WTC11 (cell line): Measurements from ENCODE around the gene KRT14. TPM values are rescaled to one million over a fixed set of nuclear protein-coding genes. Genes with fewer than 3 reads are reported as not detected.
"Not testable (repeated sequence)": the region's sequence is repeated elsewhere in the genome, so short reads cannot be mapped to it uniquely, and the experiment has no call there.

Experiments
- ATAC-seq: fragments of 200-7000 bp; cut with Tn5 transposase; 2 replicates; pipeline ENCODE4 v1.10.0; 2021; ENCODE audit warnings: mild to moderate bottlenecking, moderate library complexity
- CTCF ChIA-PET: fragments of 300-600 bp; sonication (Branson Sonifier 250); formaldehyde crosslinking; loops from one replicate; lab custom pipeline; 2021; ENCODE audit warnings: antibody characterized with exemption; lab: Charles Lee
- POLR2A ChIA-PET: fragments of 350-600 bp; sonication (Branson Sonifier 250); formaldehyde crosslinking; loops from one replicate; lab custom pipeline; 2021; ENCODE audit warnings: antibody characterized with exemption; lab: Charles Lee
- DNase-seq: peaks from one replicate; pipeline ENCODE4 v3.0.0; 2021; ENCODE audit warnings: low spot score
- H3K27ac Mint-ChIP-seq: 2 replicates; pipeline ENCODE4 v1.8.0; 2021; ENCODE audit warnings: mixed read lengths
- H3K27me3 Mint-ChIP-seq: 2 replicates; pipeline ENCODE4 v1.8.0; 2021; ENCODE audit warnings: low read depth, mild to moderate bottlenecking, moderate library complexity, mixed read lengths
- H3K36me3 Mint-ChIP-seq: 2 replicates; pipeline ENCODE4 v1.8.0; 2021; ENCODE audit warnings: mixed read lengths
- H3K4me1 Mint-ChIP-seq: 2 replicates; pipeline ENCODE4 v1.8.0; 2022; ENCODE audit warnings: mixed read lengths
- H3K4me3 Mint-ChIP-seq: 2 replicates; pipeline ENCODE4 v1.8.0; 2021; ENCODE audit warnings: mild to moderate bottlenecking, moderate library complexity, mixed read lengths
- H3K9me3 Mint-ChIP-seq: 2 replicates; pipeline ENCODE4 v1.8.0; 2021; ENCODE audit warnings: mixed read lengths
- AFF4 ChIP-seq: sonication (generic); formaldehyde crosslinking; IDR thresholded peaks from 2 replicates; pipeline ENCODE4 v1.8.1; 2023; ENCODE audit warnings: mild to moderate bottlenecking, missing genetic modification reagents, borderline replicate concordance
- ATF2 ChIP-seq: sonication (generic); formaldehyde crosslinking; IDR thresholded peaks from 2 replicates; pipeline ENCODE4 v1.8.1; 2022; ENCODE audit warnings: low read depth, missing genetic modification reagents, borderline replicate concordance
- ATF3 ChIP-seq: sonication (generic); formaldehyde crosslinking; conservative IDR thresholded peaks from 2 replicates; pipeline ENCODE4 v1.8.1; 2022; ENCODE audit warnings: mild to moderate bottlenecking, missing genetic modification reagents
- ESRRA ChIP-seq: sonication (generic); formaldehyde crosslinking; IDR thresholded peaks from 2 replicates; pipeline ENCODE4 v1.8.1; 2022; ENCODE audit warnings: mild to moderate bottlenecking, missing genetic modification reagents, borderline replicate concordance
- MLX ChIP-seq: sonication (generic); formaldehyde crosslinking; IDR thresholded peaks from 2 replicates; pipeline ENCODE4 v1.8.1; 2023; ENCODE audit warnings: mild to moderate bottlenecking, missing genetic modification reagents, moderate library complexity
- NR1H2 ChIP-seq: sonication (generic); formaldehyde crosslinking; IDR thresholded peaks from 2 replicates; pipeline ENCODE4 v1.9.0; 2021; ENCODE audit warnings: mild to moderate bottlenecking, moderate library complexity, missing genetic modification reagents
- NR2C2 ChIP-seq: sonication (generic); formaldehyde crosslinking; IDR thresholded peaks from 2 replicates; pipeline ENCODE4 v1.8.0; 2022; ENCODE audit warnings: mild to moderate bottlenecking, missing genetic modification reagents
- OVOL2 ChIP-seq: fragments of 250-450 bp; sonication (Bioruptor Pico); IDR thresholded peaks from 2 replicates; pipeline ENCODE4 v1.9.0; 2021; ENCODE audit warnings: mild to moderate bottlenecking, borderline replicate concordance
- SMAD4 ChIP-seq: sonication (generic); formaldehyde crosslinking; IDR thresholded peaks from 2 replicates; pipeline ENCODE4 v1.8.0; 2022; ENCODE audit warnings: mild to moderate bottlenecking, missing genetic modification reagents
- TEAD1 ChIP-seq: sonication (generic); formaldehyde crosslinking; IDR thresholded peaks from 2 replicates; pipeline ENCODE4 v1.8.0; 2022; ENCODE audit warnings: mild to moderate bottlenecking, missing genetic modification reagents
- ZNF232 ChIP-seq: sonication (generic); formaldehyde crosslinking; IDR thresholded peaks from 2 replicates; pipeline ENCODE4 v1.8.0; 2022; ENCODE audit warnings: mild to moderate bottlenecking, missing genetic modification reagents
- ZNF317 ChIP-seq: sonication (generic); formaldehyde crosslinking; IDR thresholded peaks from 2 replicates; pipeline ENCODE4 v1.8.1; 2023; ENCODE audit warnings: low read depth, mild to moderate bottlenecking, moderate library complexity, missing genetic modification reagents, borderline replicate concordance
- ZNF416 ChIP-seq: fragments of 250-450 bp; sonication (Bioruptor Pico); IDR thresholded peaks from 2 replicates; pipeline ENCODE4 v1.9.0; 2021; ENCODE audit warnings: mild to moderate bottlenecking, inconsistent platforms
- total RNA-seq: library from RNA; stranded (reverse); gene quantifications from 3 replicates; pipeline ENCODE4 v1.2.3, GENCODE V29; 2021

The KRT14 gene
- total RNA-seq, 1 experiment from 2014 or later, result not detected

GRCh38 chr17:41578971-41579370, 7.7 kb downstream of the KRT14 start (continued):
- TF ChIP-seq MLX (no peak), ATF2 (CRISPR knock-in tag) (no peak), AFF4 (CRISPR knock-in tag) (no peak), ZNF317 (CRISPR knock-in tag) (no peak)
- TF ChIP-seq, all 79 proteins: peak for 0

GRCh38 chr17:41578538-41578937, 8.2 kb downstream of the KRT14 start:
- Mint-ChIP-seq H3K27me3 (peaks cover 26% of the 10 kb centered on the region), H3K4me1 (peaks cover 11% of the 10 kb centered on the region), H3K4me3 (no peak overlapping the region), H3K27ac (no peak overlapping the region), H3K36me3 (no peaks in the 10 kb centered on the region), H3K9me3 (no peaks in the 10 kb centered on the region; the same call in 1 of the 2 replicates)
- ChIA-PET POLR2A (no interaction called here), CTCF (interaction anchor here (1.0 to 2.8 kb wide), 16 partner anchors 10 to 760 kb away, joined by 3 to 75 read pairs (median 10); no protein-coding TSS in a partner anchor)
- DNase-seq (no peak), ATAC-seq (no peak)
- no peak for TF ChIP-seq ZNF232 (CRISPR knock-in tag)
- no peak for TF ChIP-seq NR2C2 (CRISPR knock-in tag)
- TF ChIP-seq ATF3 (CRISPR knock-in tag), result no peak
- no peak for TF ChIP-seq ZNF416 (CRISPR knock-in tag)
- no peak for TF ChIP-seq SMAD4 (CRISPR knock-in tag)
- TF ChIP-seq ESRRA (CRISPR knock-in tag), result no peak
- TF ChIP-seq NR1H2, result no peak
- no peak for TF ChIP-seq TEAD1 (CRISPR knock-in tag)
- no peak for TF ChIP-seq OVOL2 (CRISPR knock-in tag)
- no peak for TF ChIP-seq AFF4 (CRISPR knock-in tag)

GRCh38 chr17:41576740-41577139, 10.0 kb downstream of the KRT14 start:
- Mint-ChIP-seq H3K4me1 (peaks cover 11% of the 10 kb centered on the region), H3K27me3 (peaks cover 28% of the 10 kb centered on the region)
- CTCF ChIA-PET, result interaction anchor here (2.3 to 5.2 kb wide), 2 partner anchors 28 to 72 kb away, joined by 12 to 27 read pairs; no protein-coding TSS in a partner anchor
- H3K4me3 Mint-ChIP-seq, DNase-seq, H3K9me3 Mint-ChIP-seq, POLR2A ChIA-PET, H3K36me3 Mint-ChIP-seq, H3K27ac Mint-ChIP-seq, ATAC-seq: not testable (repeated sequence)
